ENCODE results near the gene CHKA. TPM values are rescaled to one million over a fixed set of nuclear protein-coding genes. Genes with fewer than 3 reads are reported as not detected.
A peak's percentile ranks its signal among the peaks of the same experiment; 100 is the strongest.

CHKA gene
- total and polyA plus RNA-seq, 9 of the 15 experiments (the other 6 are each of a cell fraction or from before 2014, with no cell fraction given): 3.6 to 37.0 (median 30.2) TPM

- TF ChIP-seq ARID3B (CRISPR knock-in tag; IDR thresholded peaks at IDR 0.05; ENCODE audit: borderline replicate concordance): no peak
- TF ChIP-seq CREB1 (IDR thresholded peaks at IDR 0.05): peak; percentile 30; the same call in 1 of the 2 replicates
- 0 out of 2 replicates have a peak, but pooled peaks have one; percentile 29 for TF ChIP-seq CREB1 (CRISPR knock-in tag; IDR thresholded peaks at IDR 0.05)
- TF ChIP-seq THAP7 (CRISPR knock-in tag; IDR thresholded peaks at IDR 0.05): 0 out of 2 replicates have a peak, but pooled peaks have one; percentile 34
- no peak for TF ChIP-seq MYBL2 (IDR thresholded peaks at IDR 0.05; ENCODE audit: low read depth)
- no peak for TF ChIP-seq MYBL2 (CRISPR knock-in tag; IDR thresholded peaks at IDR 0.05; ENCODE audit: borderline replicate concordance)
- no peak for TF ChIP-seq EGR1 (conservative IDR thresholded peaks at IDR 0.05)
- TF ChIP-seq THAP12 (CRISPR knock-in tag; IDR thresholded peaks at IDR 0.05): no peak
- no peak for TF ChIP-seq HMGXB4 (CRISPR knock-in tag; IDR thresholded peaks at IDR 0.05)
- TF ChIP-seq TCF7L2 (IDR thresholded peaks at IDR 0.05; ENCODE audit: low read depth, low read length): no peak
- peak; percentile 71 for TF ChIP-seq CBFA2T2 (conservative IDR thresholded peaks at IDR 0.05)
- TF ChIP-seq SETDB1 (IDR thresholded peaks at IDR 0.05; ENCODE audit: low read length): no peak
- TF ChIP-seq ZNF592 (IDR thresholded peaks at IDR 0.05): peak; percentile 47; the same call in 1 of the 2 replicates
- TF ChIP-seq SMAD2 (IDR thresholded peaks at IDR 0.05; ENCODE audit: low read depth, low read length): no peak
- TF ChIP-seq RBM15 (IDR thresholded peaks at IDR 0.05; ENCODE audit: insufficient read depth, low read length): no peak
- no peak for TF ChIP-seq SIRT6 (IDR thresholded peaks at IDR 0.05; ENCODE audit: low read depth, low read length)
- TF ChIP-seq NFXL1 (CRISPR knock-in tag; IDR thresholded peaks at IDR 0.05): no peak
Observed at GRCh38 chr11:68038226-68038717, 82.9 kb downstream of the CHKA start (continued).
